ENCODE results near the gene INTS11.
"Not testable (repeated sequence)": the region's sequence is repeated elsewhere in the genome, so short reads cannot be mapped to it uniquely, and the experiment has no call there.

Gene INTS11

GRCh38 chr1:1324524-1325287 lies at the start of gene INTS11, which contains the start of gene CPTP:
Gene INTS11 (minus strand): TSS chr1:1324660. CDS start chr1:1324608, 52 bp downstream.
Gene CPTP (plus strand): TSS chr1:1324802. CDS start chr1:1326911, 2,109 bp downstream.
- in situ Hi-C loops (cut with MboI; ENCODE audit: low sequenced_read_pairs): no loop called here

GRCh38 chr1:1373815-1374588 lies 49.5 kb upstream of the INTS11 start:
- in situ Hi-C loops (cut with MboI; ENCODE audit: low sequenced_read_pairs): no loop called here

DNA sequence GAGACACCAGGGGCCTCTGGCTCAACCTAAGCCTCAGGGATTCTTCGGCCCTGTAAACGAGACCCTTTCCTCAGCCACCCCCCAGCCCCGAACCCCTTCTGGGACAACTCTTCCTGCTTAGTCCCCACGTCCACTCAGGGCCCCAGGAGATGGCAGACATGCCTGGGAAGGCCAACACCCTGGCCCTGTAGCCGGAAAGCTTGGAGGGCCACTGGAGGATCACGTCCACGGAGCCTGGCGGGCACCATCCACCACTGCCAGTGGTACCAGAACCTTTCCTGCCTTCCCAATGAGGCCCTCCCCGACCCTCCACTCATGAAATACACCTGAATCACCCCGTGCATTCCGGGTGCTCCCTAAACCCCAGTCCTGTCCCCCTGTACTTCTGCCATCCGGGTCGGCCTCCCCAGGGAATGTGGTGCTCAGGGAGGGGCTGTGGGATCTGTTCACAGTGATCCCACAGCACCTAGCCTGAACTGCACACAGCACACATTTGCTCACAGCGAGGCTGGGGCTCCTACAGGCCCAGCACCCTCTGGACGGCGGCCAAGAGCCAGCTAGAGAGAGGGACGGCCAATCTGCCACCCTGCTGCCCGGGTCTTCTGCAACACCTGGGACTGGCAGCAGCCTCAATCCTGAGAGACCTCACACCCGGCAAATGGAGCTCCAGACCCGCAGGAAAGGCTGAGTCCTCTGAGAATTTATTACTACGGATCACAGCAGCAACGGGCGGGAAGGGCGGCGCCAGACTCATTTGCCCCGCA lies 48.8 kb upstream of the INTS11 start:
- in situ Hi-C loops (cut with MboI; ENCODE audit: low sequenced_read_pairs): no loop called here

DNA sequence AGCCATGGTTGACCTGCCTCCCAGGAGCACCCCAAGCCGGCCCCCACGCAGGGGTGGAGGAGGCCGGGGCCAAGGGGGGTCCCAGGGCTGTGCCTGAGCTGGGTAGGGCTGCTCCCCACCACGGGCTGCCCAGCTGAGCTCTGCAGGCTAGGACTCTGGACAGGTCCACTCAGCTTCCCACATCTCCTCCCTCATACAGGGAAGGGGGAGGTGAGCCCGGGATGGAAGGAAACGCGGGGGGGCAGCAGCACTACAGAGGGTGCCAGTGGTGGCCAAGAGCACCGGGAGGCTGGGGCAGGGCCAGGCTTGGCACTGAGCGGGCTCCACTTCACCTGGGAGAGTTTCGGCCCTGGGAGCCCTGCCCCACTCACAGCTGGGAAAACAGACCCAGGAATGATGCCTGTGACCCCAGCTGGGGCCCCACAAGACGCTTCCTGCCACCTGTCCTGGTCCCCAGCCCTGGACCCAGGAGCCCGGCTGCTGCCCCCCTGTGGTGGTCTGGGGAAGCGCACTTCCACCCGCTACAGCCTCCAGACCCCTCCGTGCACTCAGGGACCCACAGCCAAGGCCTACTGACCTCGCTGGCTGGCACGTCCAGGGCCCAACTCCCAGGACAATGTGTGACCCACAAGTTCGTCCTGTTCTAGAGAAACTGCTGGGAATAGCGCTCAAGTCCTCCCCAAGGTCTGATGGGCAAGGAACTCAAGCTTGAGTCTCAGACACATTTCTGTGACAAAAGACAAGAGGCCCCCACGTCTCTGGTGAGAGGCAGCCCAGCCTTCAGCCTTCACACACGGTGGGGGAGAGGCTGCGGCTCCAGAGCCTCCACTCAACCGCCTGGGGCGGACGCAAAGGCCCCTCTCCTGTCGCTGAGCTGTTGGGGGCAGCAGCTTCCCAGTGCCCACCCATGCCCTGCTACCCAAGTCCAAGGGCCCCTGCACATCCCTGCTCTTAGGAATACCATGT lies 47.6 kb upstream of the INTS11 start:
- in situ Hi-C loops (cut with MboI; ENCODE audit: low sequenced_read_pairs): no loop called here

DNA sequence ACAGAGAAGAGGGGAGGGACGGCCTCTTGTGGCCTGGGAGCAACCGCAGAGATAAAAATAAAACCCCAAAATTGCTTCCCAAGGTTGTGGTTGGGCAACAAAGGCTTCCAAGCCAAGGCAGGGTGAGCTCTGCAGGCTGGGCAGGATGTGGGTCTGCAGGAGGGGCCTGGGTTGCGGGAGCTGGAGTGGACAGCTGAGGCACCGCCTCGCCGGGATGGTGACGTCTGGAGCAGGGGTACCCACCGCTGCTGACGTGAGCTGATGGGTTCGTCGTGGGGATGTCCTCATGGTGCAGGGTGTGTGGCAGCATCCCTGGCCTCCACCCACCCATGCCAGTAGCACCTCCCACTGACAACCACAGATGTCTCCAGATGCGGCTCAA lies 46.9 kb upstream of the INTS11 start:
- in situ Hi-C loops (cut with MboI; ENCODE audit: low sequenced_read_pairs): no loop called here

DNA sequence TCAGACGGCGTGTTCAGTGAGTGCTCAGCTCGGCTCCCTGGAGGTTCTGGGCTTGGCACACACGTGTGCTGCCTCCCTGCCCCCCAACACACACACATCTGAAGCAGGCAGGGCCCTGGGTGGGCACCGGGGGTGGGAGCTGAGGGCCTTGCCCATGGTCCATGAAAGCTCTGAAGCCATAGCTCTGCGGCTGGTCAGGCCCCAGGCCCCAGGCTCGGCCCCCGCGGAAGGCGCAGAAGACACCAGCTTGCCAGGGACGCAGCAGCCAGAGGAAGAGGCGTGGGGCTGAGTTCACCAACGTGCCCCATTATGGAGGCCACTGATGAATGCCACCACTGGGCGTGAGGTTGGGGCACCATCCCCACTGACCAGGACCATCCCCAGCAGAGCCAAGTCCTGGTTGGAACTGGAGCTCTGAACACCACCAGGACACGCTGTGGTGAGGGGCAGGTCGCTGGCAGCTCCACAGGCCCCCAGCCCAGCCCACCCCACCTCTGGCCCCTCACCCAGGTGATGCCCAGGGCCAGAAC lies 46.4 kb upstream of the INTS11 start:
- in situ Hi-C loops (cut with MboI; ENCODE audit: low sequenced_read_pairs): no loop called here

DNA sequence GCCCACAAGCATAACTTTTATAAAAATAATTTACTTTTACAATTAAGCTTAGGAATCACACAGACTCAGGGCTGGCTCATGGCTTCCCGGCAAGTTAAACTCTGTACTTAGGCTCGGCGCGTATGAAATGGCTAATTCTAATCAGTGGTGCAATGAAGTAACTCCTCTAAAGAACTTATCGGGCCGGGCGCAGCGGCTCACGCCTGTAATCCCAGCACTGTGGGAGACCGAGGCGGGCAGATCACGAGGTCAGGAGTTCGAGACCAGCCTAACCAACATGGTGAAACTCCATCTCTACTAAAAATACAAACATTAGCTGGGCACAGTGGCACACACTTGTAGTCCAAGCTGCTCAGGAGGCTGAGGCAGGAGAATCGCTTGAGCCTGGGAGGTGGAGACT lies 45.6 kb upstream of the INTS11 start:
- in situ Hi-C loops (cut with MboI; ENCODE audit: low sequenced_read_pairs): not testable (repeated sequence)

DNA sequence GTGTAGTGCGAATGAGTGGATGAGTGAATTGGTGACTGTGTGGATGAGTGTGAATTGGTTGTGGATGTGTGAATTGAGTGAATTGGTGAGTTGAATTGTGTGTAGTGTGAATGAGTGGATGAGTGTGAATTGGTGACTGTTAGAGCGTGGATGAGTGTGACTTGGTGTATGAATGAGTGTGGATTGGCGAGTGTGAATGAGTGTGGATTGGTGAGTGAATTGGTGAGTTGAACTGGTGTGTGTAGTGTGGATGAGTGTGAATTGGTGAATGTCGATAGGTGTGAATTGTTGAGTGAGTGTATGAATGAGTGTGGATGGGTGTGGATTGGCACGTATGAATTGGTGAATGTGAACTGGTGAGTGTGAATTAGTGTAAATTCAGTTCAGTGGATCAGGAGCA lies 42.9 kb upstream of the INTS11 start:
- in situ Hi-C loops (cut with MboI; ENCODE audit: low sequenced_read_pairs): no loop called here

DNA sequence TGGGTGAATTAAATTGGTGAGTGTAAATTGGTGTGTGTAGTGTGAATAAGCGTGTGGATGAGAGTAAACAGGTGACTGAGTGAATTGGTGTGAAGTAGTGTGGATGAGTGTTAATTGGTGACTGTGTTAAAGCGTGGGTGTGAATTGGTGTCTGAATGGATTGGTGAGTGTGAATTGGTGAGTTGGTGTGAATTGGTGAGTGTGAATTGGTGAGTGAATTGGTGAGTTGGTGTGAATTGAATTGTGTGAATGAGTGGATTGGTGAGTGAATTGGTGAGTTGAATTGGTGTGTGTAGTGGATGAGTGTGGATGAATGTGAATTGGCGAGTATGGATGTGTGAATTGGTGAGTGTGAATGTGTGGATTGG lies 42.2 kb upstream of the INTS11 start:
- in situ Hi-C loops (cut with MboI; ENCODE audit: low sequenced_read_pairs): no loop called here

DNA sequence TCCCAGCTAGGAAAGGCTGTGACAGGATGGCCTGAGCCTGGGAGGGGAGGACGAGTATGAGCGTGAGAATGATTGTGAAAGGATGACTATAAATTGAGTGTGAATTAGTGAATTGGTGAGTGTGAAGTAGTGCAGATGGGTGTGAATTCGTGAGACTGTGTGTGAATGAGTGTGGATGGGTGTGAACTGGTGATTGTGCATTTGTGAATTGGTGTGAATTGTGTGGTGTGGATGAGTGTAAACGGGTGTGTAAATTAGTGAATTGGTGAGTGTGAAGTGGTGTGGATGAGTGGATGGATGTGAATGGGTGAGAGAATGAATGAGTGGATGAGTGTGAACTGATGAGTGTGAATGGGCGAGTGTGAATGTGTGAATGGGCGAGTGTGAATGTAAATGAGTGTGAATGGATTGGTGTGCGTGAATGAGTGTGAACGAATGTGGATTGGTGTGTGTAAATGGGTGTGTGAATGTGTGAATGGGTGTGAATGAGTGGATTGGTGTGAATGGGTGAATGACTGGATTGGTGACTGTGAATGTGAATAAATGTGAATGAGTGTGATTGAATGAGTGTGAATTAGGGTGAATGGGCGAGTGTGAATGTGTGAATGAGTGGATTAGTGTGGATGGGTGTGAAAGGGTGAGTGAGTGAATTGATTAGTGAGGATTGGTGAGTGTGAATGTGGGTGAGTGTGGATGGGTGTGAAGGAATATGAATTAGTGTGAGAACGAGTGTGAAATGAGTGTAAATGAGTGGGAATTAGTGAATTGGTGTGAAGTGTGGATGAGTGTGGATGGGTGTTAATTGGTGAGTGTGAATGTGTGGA lies 41.6 kb upstream of the INTS11 start:
- in situ Hi-C loops (cut with MboI; ENCODE audit: low sequenced_read_pairs): no loop called here

GRCh38 chr1:1364266-1364665 lies 39.8 kb upstream of the INTS11 start:
- in situ Hi-C loops (cut with MboI; ENCODE audit: low sequenced_read_pairs): no loop called here

DNA sequence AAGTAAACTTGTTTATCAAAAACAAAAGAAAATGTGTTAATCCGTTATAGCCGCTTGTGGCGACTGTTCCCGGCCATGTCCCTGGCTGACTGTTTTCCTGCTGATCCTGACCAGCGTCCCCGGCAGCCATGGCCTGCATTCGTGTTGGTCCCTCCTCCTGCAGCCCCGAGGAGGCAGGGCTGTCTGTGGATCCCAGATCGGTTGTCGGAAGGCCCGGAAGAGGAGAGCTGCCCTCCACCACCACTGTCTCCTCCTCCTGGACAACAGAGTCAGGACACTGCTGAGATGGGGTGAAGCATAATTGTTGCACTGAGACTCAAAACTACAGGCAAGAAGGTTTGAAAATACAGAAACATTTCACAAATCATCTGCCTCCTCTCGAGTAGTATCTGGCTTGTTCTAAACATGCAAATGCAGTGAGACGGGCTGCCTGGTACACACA lies 37.5 kb upstream of the INTS11 start:
- in situ Hi-C loops (cut with MboI; ENCODE audit: low sequenced_read_pairs): no loop called here

DNA sequence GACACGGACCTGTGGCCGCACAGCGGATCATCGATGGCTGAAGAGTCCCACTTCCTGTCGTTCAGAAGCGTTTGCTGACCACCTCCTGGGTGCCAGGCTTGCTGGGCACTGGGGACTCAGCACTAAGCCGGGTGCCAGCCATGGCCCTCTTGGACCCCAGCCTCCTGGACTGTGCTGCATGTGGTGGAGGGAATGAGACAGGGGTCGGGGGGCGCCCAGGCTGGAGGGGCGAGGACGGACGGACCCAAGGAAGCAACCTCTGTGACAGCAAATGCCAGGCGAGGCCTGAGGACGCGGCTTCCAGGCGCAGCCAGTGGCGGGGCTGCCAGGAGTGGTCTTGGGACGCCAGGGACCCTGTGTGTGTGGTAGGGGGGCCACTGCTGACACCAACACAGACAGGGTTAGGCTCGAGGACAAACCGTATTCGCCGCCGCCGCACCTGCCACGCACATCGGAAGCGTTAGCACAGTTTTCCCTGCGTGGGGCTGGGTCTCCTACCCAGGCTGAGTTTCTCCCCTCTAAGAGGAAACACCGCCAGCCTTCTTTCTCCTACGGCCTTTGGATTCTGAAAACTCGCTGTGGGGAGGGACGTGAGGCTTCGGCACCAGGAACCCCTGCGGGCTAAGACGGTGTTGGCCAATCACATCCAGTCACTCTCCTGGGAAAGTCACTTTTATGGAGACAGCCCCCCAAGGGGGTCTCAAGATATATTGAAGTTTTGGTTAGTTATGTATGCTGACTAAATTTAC lies 36.9 kb upstream of the INTS11 start:
- in situ Hi-C loops (cut with MboI; ENCODE audit: low sequenced_read_pairs): no loop called here

DNA sequence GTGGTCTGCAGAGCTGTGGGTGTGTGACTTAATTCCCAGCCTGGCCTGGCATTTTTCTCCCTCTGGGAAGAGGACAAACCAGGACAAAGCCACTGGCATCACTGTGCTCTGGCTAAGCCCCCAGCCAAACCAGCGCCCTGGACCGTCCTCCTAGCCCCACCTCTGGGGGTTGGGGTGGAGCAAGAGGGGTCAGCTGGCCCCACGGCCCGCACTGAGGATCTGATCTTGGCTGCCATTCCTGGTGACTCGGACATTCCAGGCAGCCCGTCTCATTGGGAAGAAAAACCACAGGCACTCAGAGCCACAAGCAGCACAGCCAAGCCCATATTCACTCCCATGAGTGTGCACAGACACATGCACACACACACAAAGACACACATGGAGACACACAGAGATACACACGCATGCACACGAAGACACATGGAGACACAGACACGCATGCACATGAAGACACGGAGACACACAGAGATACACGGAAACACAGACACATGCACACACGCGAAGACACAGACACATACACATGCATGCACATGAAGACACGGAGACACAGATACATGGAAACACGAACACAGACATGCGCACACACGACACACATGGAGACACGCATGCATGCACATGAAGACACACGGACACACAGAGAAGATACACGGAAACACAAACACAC lies 36.2 kb upstream of the INTS11 start:
- in situ Hi-C loops (cut with MboI; ENCODE audit: low sequenced_read_pairs): no loop called here

GRCh38 chr1:1359664-1360468 lies 35.4 kb upstream of the INTS11 start:
- in situ Hi-C loops (cut with MboI; ENCODE audit: low sequenced_read_pairs): no loop called here

- in situ Hi-C loops (cut with MboI; ENCODE audit: low sequenced_read_pairs): no loop called here
These were observed 34.8 kb upstream of the INTS11 start for GRCh38 chr1:1359308-1359663.
